Measurements from ENCODE around the gene SERPIND1.

DNA sequence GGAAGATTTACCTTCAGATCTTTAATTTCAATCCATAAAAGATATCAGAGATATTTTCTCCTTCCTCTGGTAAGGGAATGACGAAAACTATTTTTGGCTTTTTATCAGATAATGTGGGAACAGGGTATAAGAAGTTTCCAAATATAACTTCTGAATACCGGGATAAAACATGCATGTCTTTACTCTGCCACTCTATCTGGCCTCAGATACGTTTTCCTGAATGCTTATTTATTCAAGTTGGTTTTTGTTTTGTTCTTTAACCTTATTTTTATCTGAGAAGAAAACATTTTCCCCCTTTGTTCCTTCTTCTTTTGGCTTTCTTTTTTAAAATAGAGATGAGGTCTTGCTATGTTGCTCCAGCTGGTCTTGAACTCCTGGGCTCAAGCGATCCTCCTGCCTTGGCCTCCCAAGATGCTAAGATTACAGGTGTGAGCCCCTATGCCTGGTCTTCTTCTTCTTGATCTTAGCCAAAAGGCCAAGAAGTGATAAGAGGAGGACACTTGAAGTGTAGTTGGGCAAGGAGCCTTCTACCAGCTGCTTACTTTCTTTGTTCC is 1.5 kb downstream of the SERPIND1 start:
- no peak for TF ChIP-seq ZNF24 (IDR thresholded peaks at IDR 0.05)
- no peak for TF ChIP-seq TCF3 (IDR thresholded peaks at IDR 0.05; ENCODE audit: borderline replicate concordance, insufficient read depth, low read depth, low read length)
- no peak for TF ChIP-seq POLR2A (IDR thresholded peaks at IDR 0.05; ENCODE audit: low read depth, low read length)
- TF ChIP-seq, protein P1, sequence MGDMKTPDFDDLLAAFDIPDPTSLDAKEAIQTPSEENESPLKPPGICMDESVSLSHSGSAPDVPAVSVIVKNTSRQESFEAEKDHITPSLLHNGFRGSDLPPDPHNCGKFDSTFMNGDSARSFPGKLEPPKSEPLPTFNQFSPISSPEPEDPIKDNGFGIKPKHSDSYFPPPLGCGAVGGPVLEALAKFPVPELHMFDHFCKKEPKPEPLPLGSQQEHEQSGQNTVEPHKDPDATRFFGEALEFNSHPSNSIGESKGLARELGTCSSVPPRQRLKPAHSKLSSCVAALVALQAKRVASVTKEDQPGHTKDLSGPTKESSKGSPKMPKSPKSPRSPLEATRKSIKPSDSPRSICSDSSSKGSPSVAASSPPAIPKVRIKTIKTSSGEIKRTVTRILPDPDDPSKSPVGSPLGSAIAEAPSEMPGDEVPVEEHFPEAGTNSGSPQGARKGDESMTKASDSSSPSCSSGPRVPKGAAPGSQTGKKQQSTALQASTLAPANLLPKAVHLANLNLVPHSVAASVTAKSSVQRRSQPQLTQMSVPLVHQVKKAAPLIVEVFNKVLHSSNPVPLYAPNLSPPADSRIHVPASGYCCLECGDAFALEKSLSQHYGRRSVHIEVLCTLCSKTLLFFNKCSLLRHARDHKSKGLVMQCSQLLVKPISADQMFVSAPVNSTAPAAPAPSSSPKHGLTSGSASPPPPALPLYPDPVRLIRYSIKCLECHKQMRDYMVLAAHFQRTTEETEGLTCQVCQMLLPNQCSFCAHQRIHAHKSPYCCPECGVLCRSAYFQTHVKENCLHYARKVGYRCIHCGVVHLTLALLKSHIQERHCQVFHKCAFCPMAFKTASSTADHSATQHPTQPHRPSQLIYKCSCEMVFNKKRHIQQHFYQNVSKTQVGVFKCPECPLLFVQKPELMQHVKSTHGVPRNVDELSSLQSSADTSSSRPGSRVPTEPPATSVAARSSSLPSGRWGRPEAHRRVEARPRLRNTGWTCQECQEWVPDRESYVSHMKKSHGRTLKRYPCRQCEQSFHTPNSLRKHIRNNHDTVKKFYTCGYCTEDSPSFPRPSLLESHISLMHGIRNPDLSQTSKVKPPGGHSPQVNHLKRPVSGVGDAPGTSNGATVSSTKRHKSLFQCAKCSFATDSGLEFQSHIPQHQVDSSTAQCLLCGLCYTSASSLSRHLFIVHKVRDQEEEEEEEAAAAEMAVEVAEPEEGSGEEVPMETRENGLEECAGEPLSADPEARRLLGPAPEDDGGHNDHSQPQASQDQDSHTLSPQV (IDR thresholded peaks at IDR 0.05): no peak
- TF ChIP-seq, protein P2, sequence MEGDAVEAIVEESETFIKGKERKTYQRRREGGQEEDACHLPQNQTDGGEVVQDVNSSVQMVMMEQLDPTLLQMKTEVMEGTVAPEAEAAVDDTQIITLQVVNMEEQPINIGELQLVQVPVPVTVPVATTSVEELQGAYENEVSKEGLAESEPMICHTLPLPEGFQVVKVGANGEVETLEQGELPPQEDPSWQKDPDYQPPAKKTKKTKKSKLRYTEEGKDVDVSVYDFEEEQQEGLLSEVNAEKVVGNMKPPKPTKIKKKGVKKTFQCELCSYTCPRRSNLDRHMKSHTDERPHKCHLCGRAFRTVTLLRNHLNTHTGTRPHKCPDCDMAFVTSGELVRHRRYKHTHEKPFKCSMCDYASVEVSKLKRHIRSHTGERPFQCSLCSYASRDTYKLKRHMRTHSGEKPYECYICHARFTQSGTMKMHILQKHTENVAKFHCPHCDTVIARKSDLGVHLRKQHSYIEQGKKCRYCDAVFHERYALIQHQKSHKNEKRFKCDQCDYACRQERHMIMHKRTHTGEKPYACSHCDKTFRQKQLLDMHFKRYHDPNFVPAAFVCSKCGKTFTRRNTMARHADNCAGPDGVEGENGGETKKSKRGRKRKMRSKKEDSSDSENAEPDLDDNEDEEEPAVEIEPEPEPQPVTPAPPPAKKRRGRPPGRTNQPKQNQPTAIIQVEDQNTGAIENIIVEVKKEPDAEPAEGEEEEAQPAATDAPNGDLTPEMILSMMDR (IDR thresholded peaks at IDR 0.05 in 2 of 3, conservative IDR thresholded peaks at IDR 0.05 in 1 of 3; ENCODE audit: control insufficient read depth in 2 of 3, extremely low read depth in 1 of 3, insufficient read depth in 1 of 3, low read depth in 3 of 3, low read length in 3 of 3): no peak
- TF ChIP-seq CEBPB (IDR thresholded peaks at IDR 0.05; ENCODE audit: borderline replicate concordance in 1 of 2, low read depth in 2 of 2, low read length in 2 of 2): no peak
- TF ChIP-seq, protein P3, sequence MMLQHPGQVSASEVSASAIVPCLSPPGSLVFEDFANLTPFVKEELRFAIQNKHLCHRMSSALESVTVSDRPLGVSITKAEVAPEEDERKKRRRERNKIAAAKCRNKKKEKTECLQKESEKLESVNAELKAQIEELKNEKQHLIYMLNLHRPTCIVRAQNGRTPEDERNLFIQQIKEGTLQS (IDR thresholded peaks at IDR 0.05; ENCODE audit: borderline replicate concordance, extremely low read depth, low read depth, low read length): no peak
- TF ChIP-seq, protein P4, sequence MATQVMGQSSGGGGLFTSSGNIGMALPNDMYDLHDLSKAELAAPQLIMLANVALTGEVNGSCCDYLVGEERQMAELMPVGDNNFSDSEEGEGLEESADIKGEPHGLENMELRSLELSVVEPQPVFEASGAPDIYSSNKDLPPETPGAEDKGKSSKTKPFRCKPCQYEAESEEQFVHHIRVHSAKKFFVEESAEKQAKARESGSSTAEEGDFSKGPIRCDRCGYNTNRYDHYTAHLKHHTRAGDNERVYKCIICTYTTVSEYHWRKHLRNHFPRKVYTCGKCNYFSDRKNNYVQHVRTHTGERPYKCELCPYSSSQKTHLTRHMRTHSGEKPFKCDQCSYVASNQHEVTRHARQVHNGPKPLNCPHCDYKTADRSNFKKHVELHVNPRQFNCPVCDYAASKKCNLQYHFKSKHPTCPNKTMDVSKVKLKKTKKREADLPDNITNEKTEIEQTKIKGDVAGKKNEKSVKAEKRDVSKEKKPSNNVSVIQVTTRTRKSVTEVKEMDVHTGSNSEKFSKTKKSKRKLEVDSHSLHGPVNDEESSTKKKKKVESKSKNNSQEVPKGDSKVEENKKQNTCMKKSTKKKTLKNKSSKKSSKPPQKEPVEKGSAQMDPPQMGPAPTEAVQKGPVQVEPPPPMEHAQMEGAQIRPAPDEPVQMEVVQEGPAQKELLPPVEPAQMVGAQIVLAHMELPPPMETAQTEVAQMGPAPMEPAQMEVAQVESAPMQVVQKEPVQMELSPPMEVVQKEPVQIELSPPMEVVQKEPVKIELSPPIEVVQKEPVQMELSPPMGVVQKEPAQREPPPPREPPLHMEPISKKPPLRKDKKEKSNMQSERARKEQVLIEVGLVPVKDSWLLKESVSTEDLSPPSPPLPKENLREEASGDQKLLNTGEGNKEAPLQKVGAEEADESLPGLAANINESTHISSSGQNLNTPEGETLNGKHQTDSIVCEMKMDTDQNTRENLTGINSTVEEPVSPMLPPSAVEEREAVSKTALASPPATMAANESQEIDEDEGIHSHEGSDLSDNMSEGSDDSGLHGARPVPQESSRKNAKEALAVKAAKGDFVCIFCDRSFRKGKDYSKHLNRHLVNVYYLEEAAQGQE (IDR thresholded peaks at IDR 0.05; ENCODE audit: low read depth, low read length): no peak
- no peak for TF ChIP-seq POU2F2 (IDR thresholded peaks at IDR 0.05; ENCODE audit: borderline replicate concordance, low read depth, low read length)
- TF ChIP-seq BCL11A (IDR thresholded peaks at IDR 0.05; ENCODE audit: low read depth, low read length): no peak

Measured in GM12878 (cell line).